M059J (cell line): ENCODE results near the gene GET3. TPM values are rescaled to one million over a fixed set of nuclear protein-coding genes. Genes with fewer than 3 reads are reported as not detected.

Source experiments
- DNase-seq: peaks from one replicate; pipeline ENCODE4 v3.0.0-alpha.2; 2012; ENCODE audit warnings: low read depth
- total RNA-seq: library from RNA; depleted of rRNA; stranded (reverse); fragments of >200 nt; shearing (Covaris generic); gene quantifications from 2 replicates; pipeline ENCODE4 v1.2.3, GENCODE V29; 2014

Gene GET3
- total RNA-seq, 1 experiment from 2014 or later, result 114 TPM

GRCh38 chr19:12779162-12779993 lies 42.1 kb downstream of the GET3 start:
- DNase-seq, result peak; percentile 69

- no peak for DNase-seq
Measured at GRCh38 chr19:12782174-12782423, 44.8 kb downstream of the GET3 start.

- DNase-seq, result peak; percentile 77
Measured at GRCh38 chr19:12782424-12783290, 45.4 kb downstream of the GET3 start.

GRCh38 chr19:12783291-12783848 lies 46.1 kb downstream of the GET3 start:
- DNase-seq, result no peak

GRCh38 chr19:12783849-12784393 lies 46.6 kb downstream of the GET3 start:
- DNase-seq, result no peak

GRCh38 chr19:12784394-12784870 lies 47.1 kb downstream of the GET3 start:
- DNase-seq, result no peak

GRCh38 chr19:12784871-12785430 lies 47.7 kb downstream of the GET3 start:
- DNase-seq, result no peak

- no peak for DNase-seq
Measured at GRCh38 chr19:12785431-12786031, 48.2 kb downstream of the GET3 start.

GRCh38 chr19:12786141-12786870 lies 49.0 kb downstream of the GET3 start:
- DNase-seq, result no peak

- no peak for DNase-seq
Measured at GRCh38 chr19:12786952-12787351, 49.7 kb downstream of the GET3 start.

GRCh38 chr19:12787458-12787857 lies 50.2 kb downstream of the GET3 start:
- DNase-seq, result no peak

GRCh38 chr19:12788042-12788681 lies 50.9 kb downstream of the GET3 start:
- DNase-seq, result no peak

GRCh38 chr19:12788682-12789097 lies 51.4 kb downstream of the GET3 start:
- peak; percentile 80 for DNase-seq

GRCh38 chr19:12789098-12789903 lies 52.0 kb downstream of the GET3 start:
- DNase-seq, result no peak

GRCh38 chr19:12789904-12790619 lies 52.8 kb downstream of the GET3 start:
- peak; percentile 96 for DNase-seq

GRCh38 chr19:12790628-12791344 lies 53.5 kb downstream of the GET3 start:
- no peak for DNase-seq

GRCh38 chr19:12791345-12792050 lies 54.2 kb downstream of the GET3 start, which contains the start of gene JUNB:
JUNB (plus strand) TSS chr19:12791486; CDS start chr19:12791772, 286 bp downstream.
- DNase-seq, result peak; percentile 96
